AG04449 (cell line): ENCODE measurements around the gene CXCL6.

Experiments
- CTCF ChIA-PET: fragments of 350-600 bp; formaldehyde crosslinking; extraction: SDS; loops from one replicate; lab custom pipeline; 2021; ENCODE audit warnings: antibody characterized with exemption; lab: Yijun Ruan, JAX
- POLR2A ChIA-PET: fragments of 400-600, 350-600 bp; formaldehyde crosslinking; extraction: SDS; loops from one replicate; lab custom pipeline; 2020; ENCODE audit warnings: antibody characterized with exemption, inconsistent platforms; lab: Yijun Ruan, JAX
- DNase-seq: peaks from one replicate; pipeline ENCODE4 v3.0.0-alpha.2; 2010; ENCODE audit warnings: low read depth, low spot score
- H3K4me3 ChIP-seq: 2 replicates; pipeline ENCODE4 v1.5.1; 2011; ENCODE audit warnings: low read depth, mild to moderate bottlenecking, control low read depth, low read length
- CTCF ChIP-seq: IDR thresholded peaks from one replicate; pipeline ENCODE4 v1.5.1; 2011; ENCODE audit warnings: mild to moderate bottlenecking, moderate library complexity, low read length, control low read depth, inconsistent platforms; ENCODE audit not compliant: insufficient read depth; ENCODE audit errors: missing control alignments

CXCL6 gene

GRCh38 chr4:73844345-73844744 is 7.9 kb downstream of the CXCL6 start:
- POLR2A ChIA-PET: no interaction called here
- H3K4me3 ChIP-seq: no peak overlapping the region
- TF ChIP-seq CTCF: no peak
- DNase-seq: no peak
- CTCF ChIA-PET: interaction anchor here (1.0 to 1.9 kb wide), 3 partner anchors 75 to 182 kb away, joined by 4 to 5 read pairs (median 4); no protein-coding TSS in a partner anchor

- DNase-seq: no peak
- no peak overlapping the region for H3K4me3 ChIP-seq
- no peak for TF ChIP-seq CTCF
- POLR2A ChIA-PET: no interaction called here
- CTCF ChIA-PET: interaction anchor here (1.9 kb wide), 1 partner anchor 183 kb away, joined by 5 read pairs; no protein-coding TSS in a partner anchor
Measured at GRCh38 chr4:73844806-73845205, 8.3 kb downstream of the CXCL6 start.

- TF ChIP-seq CTCF: no peak
- POLR2A ChIA-PET: interaction anchor here (0.7 kb wide), 1 partner anchor 269 kb away, joined by 4 read pairs; no protein-coding TSS in a partner anchor
- H3K4me3 ChIP-seq: no peak overlapping the region
- no peak for DNase-seq
- CTCF ChIA-PET: interaction anchor here (1.2 kb wide), 1 partner anchor 287 kb away, joined by 3 read pairs; no protein-coding TSS in a partner anchor
Measured at GRCh38 chr4:73847526-73848182, 11.2 kb downstream of the CXCL6 start.

DNA sequence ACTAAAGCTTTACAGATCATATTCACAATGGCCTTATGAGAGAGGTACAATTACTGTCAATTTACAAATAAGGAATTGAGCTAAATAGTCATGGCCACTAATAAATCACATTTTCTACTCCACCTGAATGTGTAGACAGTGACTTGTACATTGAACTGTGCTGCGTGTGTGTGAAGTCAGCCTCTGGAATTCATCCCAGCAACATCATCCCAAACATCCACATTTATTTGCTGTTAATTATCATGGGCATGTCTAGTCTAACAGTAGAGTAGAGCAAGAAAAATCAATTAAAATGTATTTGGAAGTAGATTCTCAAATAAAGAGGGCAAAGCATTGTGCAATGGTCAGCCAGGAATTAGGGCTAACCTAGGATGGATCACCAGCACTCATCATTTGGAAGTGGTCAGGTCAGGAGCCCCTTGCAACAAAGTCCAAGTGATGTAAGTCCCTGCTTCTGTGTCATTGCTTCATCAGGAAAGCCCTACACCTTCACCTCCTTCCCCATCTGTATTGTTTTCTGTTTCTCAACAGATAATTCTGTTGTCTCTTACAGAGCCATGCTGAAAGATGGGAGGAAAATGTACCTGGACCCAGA is 11.8 kb downstream of the CXCL6 start:
- no peak for DNase-seq
- no peak overlapping the region for H3K4me3 ChIP-seq
- CTCF ChIA-PET: no interaction called here
- POLR2A ChIA-PET: no interaction called here
- no peak for TF ChIP-seq CTCF

DNA sequence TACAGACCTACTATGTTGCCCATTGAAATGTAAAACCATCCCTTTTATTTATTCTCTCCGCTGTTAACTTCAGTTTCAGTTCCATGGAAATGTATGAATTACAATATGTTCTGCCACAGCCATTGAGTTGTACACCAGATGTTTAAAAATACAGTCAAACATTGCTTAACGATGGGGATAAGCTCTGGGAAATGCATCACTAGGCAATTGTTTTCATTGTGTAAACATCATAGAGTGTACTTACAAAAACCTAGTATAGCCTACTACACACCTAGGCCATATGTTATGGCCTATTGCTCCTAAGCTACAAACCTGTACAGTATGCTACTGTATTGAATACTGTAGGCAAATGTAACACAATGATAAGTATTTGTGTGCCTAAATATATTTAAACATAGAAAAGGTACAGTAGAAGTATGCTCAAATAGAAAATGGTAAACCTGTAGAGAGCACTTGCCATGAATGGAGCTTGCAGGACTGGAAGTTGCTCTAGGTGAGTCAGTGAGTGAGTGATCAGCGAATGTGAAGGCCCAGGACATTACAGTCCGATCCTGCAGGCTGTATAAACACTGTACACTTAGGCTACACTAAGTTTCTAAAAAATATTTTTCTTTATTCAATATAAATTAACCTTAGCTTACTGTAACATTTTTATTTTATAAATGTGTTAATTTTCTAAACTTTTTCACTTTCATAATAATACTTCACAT is 13.9 kb downstream of the CXCL6 start:
- no peak overlapping the region for H3K4me3 ChIP-seq
- POLR2A ChIA-PET: no interaction called here
- no peak for DNase-seq
- CTCF ChIA-PET: interaction anchor here (1.1 kb wide), 1 partner anchor 13 kb away, joined by 3 read pairs; no protein-coding TSS in a partner anchor
- no peak for TF ChIP-seq CTCF

GRCh38 chr4:73851293-73851692 is 14.8 kb downstream of the CXCL6 start:
- ChIA-PET POLR2A (no interaction called here), CTCF (interaction anchor here (1.1 to 1.2 kb wide), 2 partner anchors 14 to 21 kb away, joined by 3 to 4 read pairs; no protein-coding TSS in a partner anchor)
- no peak for TF ChIP-seq CTCF
- DNase-seq: no peak
- no peak overlapping the region for H3K4me3 ChIP-seq
